Colonic mucosa (tissue), 4 donors: Measurements from ENCODE around the gene SLC4A11. TPM values are rescaled to one million over a fixed set of nuclear protein-coding genes. Genes with fewer than 3 reads are reported as not detected.
"Not testable (repeated sequence)": the region's sequence is repeated elsewhere in the genome, so short reads cannot be mapped to it uniquely, and the experiment has no call there.

Experiments
- DNase-seq: peaks from one replicate; pipeline ENCODE4 v3.0.0-alpha.2; 2020
- H3K27ac ChIP-seq: fragments of 200-600 bp; one replicate; pipeline ENCODE4 v1.8.0; 2021
- H3K27me3 ChIP-seq: fragments of 200-600 bp; one replicate; pipeline ENCODE4 v1.8.0; 2021
- H3K36me3 ChIP-seq: fragments of 200-600 bp; one replicate; pipeline ENCODE4 v1.8.0; 2021
- H3K4me1 ChIP-seq: fragments of 200-600 bp; one replicate; pipeline ENCODE4 v1.8.0; 2021; ENCODE audit warnings: mild to moderate bottlenecking
- H3K4me3 ChIP-seq: fragments of 200-600 bp; one replicate; pipeline ENCODE4 v1.8.0; 2021
- H3K9ac ChIP-seq, 2 donors: one replicate each; pipeline ENCODE4 v1.7.0; 2013; ENCODE audit warnings: control low read depth in 2 of 2, low read depth in 2 of 2, low read length in 2 of 2
- H3K9me3 ChIP-seq: fragments of 200-600 bp; one replicate; pipeline ENCODE4 v1.8.0; 2021
- intact Hi-C: fragments of 100-400 bp; cut with DNase I; formaldehyde crosslinking; loops from one replicate; pipeline ENCODE4 v1.14.1; 2022
- total RNA-seq, 2 donors: library from RNA; stranded (reverse); fragmentation: NEBNext Ultra II Directional in 1 of 2; extraction: Animal tissue kit (Norgen Biotek cat#: 25700) in 1 of 2; gene quantifications; one replicate each; pipeline ENCODE4 v1.2.1, GENCODE V29; 2021
- TF ChIP-seq, protein P1 (sequence below): fragments of 200-600 bp; IDR thresholded peaks from one replicate; pipeline ENCODE4 v1.8.0; 2022; ENCODE audit warnings: antibody characterized with exemption, mild to moderate bottlenecking
- donor health status: healthy.
- donor health status: DM: no; HTN: no; CAD: no.
- donor health status: DM: no; HTN: no; CAD: no.

Gene SLC4A11
- total RNA-seq, 2 donors from 2014 or later, result 1.2 to 2.6 TPM

DNA sequence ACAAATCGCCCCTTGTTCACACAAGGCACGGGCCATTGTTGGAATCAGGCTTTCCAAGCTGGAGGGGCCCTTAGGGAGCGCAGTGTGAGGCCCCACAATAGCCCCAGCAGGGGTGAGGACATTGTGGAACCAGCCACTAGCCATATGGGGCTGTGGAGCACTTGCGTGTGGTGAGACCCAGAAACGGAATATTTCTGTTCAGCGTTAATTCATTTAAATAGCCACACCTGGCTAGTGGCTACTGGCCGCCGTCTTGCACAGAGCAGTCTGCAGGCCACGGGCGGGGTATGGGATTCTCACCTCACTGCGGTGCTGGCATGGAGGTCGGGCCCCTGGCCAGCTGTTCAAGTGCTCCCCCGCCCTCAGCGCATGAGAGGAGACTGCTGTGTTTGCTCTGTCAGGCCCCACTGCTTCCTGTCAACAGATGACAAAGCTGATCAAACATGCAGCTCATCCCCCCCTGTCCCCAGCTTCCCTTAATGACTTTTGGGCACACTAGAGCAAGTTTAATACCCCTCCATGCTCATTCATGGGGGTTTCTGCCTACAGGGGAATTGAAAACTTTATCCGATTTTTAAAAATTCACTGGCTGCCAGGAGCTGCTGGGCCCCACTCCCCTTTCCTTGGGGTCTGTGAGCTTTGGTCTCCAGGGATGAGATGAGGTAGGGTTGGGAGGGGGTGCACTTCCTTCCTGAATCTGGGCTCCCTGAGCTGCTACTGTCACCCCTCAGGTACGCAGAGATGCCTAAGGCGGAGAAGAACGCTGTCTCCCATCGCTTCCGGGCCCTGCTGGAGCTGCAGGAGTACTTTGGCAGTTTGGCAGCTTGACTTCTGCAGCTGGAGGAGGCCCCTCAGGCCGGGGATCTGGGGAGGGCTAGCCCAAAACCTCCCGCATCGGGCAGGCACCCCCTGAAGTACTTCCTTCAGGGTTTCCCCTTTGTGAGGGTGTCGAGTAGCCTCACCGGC is 16.1 kb downstream of the SLC4A11 start:
- H3K4me3 ChIP-seq, result no peak overlapping the region
- TF ChIP-seq, protein P1, sequence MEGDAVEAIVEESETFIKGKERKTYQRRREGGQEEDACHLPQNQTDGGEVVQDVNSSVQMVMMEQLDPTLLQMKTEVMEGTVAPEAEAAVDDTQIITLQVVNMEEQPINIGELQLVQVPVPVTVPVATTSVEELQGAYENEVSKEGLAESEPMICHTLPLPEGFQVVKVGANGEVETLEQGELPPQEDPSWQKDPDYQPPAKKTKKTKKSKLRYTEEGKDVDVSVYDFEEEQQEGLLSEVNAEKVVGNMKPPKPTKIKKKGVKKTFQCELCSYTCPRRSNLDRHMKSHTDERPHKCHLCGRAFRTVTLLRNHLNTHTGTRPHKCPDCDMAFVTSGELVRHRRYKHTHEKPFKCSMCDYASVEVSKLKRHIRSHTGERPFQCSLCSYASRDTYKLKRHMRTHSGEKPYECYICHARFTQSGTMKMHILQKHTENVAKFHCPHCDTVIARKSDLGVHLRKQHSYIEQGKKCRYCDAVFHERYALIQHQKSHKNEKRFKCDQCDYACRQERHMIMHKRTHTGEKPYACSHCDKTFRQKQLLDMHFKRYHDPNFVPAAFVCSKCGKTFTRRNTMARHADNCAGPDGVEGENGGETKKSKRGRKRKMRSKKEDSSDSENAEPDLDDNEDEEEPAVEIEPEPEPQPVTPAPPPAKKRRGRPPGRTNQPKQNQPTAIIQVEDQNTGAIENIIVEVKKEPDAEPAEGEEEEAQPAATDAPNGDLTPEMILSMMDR, result no peak
- no peaks in the 10 kb centered on the region for H3K9me3 ChIP-seq
- H3K9ac ChIP-seq, result no peak overlapping the region
- H3K36me3 ChIP-seq, result no peaks in the 10 kb centered on the region
- intact Hi-C loops, result no loop called here
- no peak overlapping the region for H3K27ac ChIP-seq
- no peak for DNase-seq
- peaks cover 5% of the 10 kb centered on the region for H3K4me1 ChIP-seq
- H3K27me3 ChIP-seq, result no peaks in the 10 kb centered on the region

- no peaks in the 10 kb centered on the region for H3K9me3 ChIP-seq
- H3K4me3 ChIP-seq, result no peak overlapping the region
- intact Hi-C loops, result no loop called here
- H3K4me1 ChIP-seq, result peaks cover 5% of the 10 kb centered on the region
- TF ChIP-seq, protein P1, result no peak
- H3K27me3 ChIP-seq, result no peaks in the 10 kb centered on the region
- peak; percentile 52 for DNase-seq
- no peak overlapping the region for H3K9ac ChIP-seq
- no peaks in the 10 kb centered on the region for H3K36me3 ChIP-seq
- no peak overlapping the region for H3K27ac ChIP-seq
Measured at GRCh38 chr20:3221398-3222226, 17.4 kb downstream of the SLC4A11 start.

DNA sequence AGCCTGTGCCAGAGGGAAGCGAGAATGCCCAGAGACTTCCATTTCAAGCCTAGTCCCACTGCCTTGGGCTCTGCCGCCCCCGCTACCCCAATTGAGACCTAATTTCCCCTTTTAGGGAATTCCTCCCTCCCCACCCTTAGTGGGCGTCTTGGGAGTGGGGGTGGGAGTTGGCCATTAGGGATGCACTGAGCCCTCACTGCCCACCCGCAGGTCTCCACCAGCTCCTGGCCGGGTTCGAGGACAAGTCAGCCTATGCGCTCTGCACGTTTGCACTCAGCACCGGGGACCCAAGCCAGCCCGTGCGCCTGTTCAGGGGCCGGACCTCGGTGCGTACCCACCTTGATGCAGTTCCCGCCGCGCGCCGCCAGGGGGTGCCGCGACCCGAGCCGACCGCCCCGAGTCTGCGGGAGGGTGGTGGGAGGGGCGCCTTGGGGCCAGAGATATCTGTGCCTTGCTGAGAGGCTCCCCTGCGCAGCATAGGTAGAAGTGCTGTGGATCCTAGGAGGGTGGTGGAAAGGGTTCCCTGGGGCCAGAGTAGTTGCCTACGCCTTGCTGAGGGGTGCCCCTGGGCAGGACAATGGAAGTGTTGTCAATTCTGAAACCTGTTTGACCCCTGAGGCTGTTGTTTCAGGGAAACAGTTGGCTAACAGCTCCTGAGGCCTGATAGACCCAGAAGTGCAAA is 20.5 kb downstream of the SLC4A11 start:
- Histone ChIP-seq H3K27me3 (no peaks in the 10 kb centered on the region), H3K4me3 (no peak overlapping the region), H3K4me1 (peaks cover 5% of the 10 kb centered on the region), H3K36me3 (peaks cover 7% of the 10 kb centered on the region), H3K27ac (no peak overlapping the region), H3K9ac (no peak overlapping the region), H3K9me3 (no peaks in the 10 kb centered on the region)
- TF ChIP-seq, protein P1, result peak; percentile 91
- intact Hi-C loops, result loop anchor here (2.0 kb wide), 2 partner anchors 58 to 98 kb away; no protein-coding TSS in a partner anchor
- peak; percentile 62 for DNase-seq

- H3K27me3 ChIP-seq, H3K27ac ChIP-seq, H3K9ac ChIP-seq, H3K4me3 ChIP-seq, H3K4me1 ChIP-seq, H3K9me3 ChIP-seq, DNase-seq, intact Hi-C loops: not testable (repeated sequence)
- peaks cover 11% of the 10 kb centered on the region for H3K36me3 ChIP-seq
Measured at GRCh38 chr20:3215359-3215917, 23.6 kb downstream of the SLC4A11 start.

DNA sequence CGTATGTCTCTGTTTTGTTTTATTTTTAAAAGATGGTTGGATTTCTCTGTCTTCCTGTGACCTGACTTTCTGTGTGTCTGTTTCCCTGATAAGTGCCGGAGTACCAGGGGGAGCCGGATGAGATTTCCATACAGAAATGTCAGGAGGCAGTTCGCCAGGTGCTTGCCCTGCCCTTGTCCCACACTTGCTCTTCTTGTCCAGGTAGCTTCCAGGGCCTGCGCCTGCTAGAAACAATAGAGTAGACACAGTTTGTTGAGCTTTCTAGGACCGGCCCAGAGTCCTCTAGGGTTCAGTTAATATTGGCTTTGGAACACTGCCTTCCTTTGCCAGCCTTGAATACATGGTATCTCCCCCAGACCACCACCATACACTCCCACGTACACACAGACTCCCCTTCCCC is 25.8 kb downstream of the SLC4A11 start:
- Histone ChIP-seq H3K4me3 (no peak overlapping the region), H3K36me3 (peaks cover 11% of the 10 kb centered on the region), H3K9me3 (no peaks in the 10 kb centered on the region), H3K27ac (no peak overlapping the region), H3K27me3 (no peaks in the 10 kb centered on the region), H3K4me1 (no peaks in the 10 kb centered on the region), H3K9ac (no peak overlapping the region)
- intact Hi-C loops, result no loop called here
- TF ChIP-seq, protein P1, result no peak
- no peak for DNase-seq
